GM18861 (cell line): ENCODE data around the gene MVB12B.

Experiments used
- ATAC-seq: cut with Tn5 transposase; IDR thresholded peaks from one replicate; pipeline ENCODE4 v1.9.1; 2021; ENCODE audit not compliant: unreplicated experiment

The MVB12B gene

DNA sequence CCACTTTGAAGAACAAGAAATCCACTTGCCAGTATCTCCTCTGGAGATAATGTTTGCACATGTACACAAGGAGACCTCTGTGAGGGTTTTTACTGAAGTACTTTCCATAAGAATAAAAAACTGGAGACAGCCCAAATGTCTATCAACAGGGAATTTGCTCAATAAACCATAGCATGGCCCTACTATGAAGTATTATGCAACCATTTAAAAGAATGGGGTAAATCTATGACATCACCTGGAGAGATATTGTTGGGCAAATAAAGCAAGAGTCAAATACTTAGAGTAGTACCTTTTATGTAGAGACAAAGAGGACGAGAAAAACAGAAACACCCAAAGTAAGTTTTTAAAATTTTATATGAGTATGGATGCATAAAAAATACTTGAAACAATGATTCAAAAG, 23.9 kb upstream of the MVB12B start:
- ATAC-seq, result no peak

GRCh38 chr9:126303488-126303887, 23.1 kb upstream of the MVB12B start:
- ATAC-seq, result no peak

DNA sequence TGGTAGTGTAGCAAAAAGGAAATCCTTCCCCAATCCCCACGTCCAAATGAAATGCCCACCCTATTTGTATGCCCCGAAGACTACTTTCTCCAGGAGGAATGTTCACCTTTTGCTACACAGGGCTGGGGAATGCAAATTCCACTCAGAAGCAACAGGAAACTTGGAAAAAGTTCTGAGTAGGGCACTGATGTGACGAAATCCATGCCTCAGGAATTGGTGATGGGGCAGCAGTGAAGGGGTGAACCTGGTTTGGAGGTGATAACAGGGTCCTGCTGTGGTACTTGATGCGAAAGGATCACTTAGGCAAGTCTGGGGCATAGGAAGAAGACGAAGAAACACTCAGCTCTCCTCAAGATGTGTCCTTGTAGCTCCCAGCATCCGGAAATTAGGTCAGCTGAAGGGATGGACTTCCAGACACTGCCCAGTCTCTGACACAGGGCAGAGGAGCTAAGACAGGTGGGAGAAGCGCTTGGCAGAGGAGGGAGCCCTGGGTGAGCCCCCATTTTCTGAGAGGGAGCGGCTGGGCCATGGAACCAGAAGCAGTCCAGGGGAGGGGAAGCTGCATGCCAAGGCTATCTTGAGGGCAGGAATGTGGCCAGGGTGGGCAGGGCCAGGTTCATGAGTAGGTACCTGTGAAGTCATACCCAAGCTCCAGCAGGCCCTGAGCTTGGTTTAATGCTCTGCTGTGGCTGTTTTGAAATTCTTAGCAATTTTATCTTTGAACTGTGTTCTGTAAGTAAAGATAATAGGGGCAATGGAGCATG, 22.2 kb upstream of the MVB12B start:
- no peak for ATAC-seq

DNA sequence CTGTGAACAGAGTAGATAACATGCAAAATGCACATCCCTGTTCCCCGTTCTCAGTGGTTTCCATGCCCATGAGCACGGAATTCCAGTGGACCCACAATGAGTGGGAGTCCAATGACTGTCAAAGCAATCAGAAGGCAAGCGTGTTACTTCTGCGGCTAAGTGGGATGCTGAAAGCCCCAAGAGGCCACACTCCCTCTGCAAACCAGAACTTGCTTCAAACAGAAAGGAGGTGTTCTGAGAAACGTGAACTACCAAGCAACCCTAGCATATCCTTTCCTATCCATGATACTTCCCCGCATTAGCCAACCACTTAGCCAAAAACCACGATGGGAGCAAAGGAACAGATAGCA, 21.7 kb upstream of the MVB12B start:
- no peak for ATAC-seq

- ATAC-seq, result no peak
Observed at GRCh38 chr9:126306071-126306647, 20.5 kb upstream of the MVB12B start.

GRCh38 chr9:126307322-126308061, 19.1 kb upstream of the MVB12B start:
- no peak for ATAC-seq

GRCh38 chr9:126309427-126310189, 17.0 kb upstream of the MVB12B start:
- no peak for ATAC-seq

DNA sequence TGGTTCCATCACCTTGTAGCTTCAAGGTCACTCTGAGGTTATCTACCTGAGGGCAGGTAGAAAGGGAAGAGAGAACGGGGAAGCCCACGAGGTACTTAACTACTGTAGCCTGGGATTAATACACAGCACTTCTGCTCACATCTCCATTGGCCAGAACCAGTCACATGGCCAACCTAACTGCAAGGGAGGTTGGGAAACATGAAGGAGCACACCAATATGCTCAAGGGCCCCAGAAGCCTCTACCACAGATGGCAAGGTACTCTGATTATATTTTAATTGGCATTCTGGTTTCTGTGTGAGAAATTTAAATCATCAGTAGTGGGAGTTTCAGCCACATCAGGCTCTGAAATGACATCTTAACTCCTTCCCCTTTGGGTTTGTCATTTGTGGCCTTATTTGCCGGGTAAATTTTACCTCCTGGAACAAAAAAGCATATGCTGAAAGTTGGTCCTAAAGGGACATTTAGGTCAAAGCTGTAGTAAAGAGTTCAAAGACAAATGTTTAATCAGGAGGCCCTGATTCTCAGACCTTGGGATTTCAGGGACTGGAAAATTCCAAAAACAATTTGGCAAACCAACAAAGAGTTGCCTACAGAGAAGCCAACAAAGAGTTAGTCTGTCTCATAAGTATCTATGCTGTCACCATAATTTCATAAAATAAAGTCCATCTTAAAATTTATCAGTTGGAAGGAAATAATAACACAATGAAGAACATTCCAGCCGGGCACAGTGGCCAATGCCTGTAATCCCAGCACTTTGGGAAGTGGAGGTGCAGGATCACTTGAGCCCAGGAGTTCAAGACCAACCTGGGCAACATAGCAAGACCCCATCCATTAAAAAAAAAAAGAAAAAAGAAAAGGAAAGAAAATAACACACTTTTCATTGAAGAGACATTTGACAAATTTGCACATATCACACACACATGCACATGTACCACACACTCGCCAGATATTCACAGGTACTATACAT, 13.8 kb upstream of the MVB12B start:
- no peak for ATAC-seq

DNA sequence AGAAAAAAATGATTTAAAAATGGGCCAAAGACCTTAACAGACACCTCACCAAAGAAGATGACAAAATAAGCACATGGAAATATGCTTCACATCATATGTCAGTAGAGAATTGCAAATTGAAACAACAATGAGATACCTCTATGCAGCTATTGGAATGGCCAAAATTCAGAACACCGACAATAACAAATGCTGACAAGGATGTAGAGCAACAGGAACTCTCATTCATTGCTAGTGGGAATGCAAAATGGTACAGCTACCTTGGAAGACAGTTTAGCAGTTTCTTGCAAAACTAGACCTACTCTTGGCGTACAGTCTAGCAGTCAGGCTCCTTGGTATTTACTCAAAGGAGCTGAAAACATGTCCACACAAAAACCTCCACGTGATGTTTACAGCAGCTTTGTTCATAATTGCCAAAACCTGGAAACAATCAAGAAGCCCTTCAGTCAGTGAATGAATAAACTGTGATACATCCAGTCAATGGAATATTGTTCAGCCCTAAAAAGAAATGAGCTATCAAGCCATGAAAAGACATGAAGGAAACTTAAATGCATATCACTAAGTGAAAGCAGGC, 10.5 kb upstream of the MVB12B start:
- ATAC-seq, result no peak

- ATAC-seq, result no peak
Observed at GRCh38 chr9:126317513-126317912, 9.1 kb upstream of the MVB12B start.

GRCh38 chr9:126318858-126319257, 7.8 kb upstream of the MVB12B start:
- ATAC-seq, result no peak

DNA sequence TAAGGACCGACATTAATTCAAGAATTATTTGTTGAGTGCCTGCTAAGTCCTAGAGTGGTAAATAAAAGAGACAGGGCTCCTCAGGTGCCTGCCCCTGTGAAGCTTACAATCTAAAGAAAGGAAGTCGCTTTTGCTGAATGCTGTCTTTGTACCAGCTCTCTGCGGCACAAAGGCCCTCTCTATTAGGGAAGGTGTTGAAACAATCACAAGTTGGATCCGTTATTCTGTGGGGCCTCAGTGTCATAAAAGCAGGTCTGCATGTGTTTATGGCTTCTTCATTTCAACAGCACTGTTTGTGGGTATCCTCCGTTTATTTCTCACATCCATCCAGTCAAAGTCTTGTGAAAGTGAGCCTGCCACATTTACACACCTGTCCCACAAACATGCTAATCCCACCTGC, 7.0 kb upstream of the MVB12B start:
- no peak for ATAC-seq

DNA sequence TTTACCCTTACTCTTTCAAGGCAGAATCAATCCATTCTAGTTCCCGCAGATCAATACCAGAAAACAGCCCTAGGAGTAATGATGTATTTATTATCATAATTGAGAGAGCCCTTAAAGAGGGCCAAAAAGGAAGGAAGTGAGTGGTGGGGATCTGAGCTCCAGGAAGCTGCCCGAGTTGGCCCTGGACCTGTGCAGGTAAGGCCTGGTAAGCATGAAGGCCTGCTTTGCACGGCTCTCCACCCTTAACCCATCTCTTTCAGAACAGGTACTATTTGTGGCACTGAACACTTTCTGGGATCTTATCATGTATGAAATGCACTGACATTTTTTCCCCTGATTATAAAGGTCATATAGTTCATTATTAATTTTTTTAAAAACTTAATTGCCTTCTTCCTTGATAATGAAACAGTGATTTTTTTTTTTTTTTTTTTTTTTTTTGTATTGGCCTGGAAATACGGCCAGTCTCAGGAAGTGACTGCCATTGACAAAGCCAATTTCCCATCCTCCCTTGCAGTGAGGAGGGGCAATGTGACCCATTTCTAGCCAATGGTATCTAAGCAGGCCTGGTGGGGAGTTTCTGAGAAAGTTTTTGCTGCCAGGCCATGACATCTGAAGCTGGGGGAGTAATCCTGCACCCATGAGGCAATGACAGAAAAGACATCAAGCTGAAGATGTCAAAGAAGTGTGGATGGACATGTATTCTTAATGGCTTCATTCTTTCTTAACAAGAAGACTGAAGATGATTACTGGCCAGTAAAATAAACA, 6.3 kb upstream of the MVB12B start:
- ATAC-seq, result no peak

- ATAC-seq, result no peak
Observed at GRCh38 chr9:126321742-126322141, 4.9 kb upstream of the MVB12B start.

GRCh38 chr9:126325821-126326220, 808 bp upstream of the MVB12B start:
- ATAC-seq, result no peak

DNA sequence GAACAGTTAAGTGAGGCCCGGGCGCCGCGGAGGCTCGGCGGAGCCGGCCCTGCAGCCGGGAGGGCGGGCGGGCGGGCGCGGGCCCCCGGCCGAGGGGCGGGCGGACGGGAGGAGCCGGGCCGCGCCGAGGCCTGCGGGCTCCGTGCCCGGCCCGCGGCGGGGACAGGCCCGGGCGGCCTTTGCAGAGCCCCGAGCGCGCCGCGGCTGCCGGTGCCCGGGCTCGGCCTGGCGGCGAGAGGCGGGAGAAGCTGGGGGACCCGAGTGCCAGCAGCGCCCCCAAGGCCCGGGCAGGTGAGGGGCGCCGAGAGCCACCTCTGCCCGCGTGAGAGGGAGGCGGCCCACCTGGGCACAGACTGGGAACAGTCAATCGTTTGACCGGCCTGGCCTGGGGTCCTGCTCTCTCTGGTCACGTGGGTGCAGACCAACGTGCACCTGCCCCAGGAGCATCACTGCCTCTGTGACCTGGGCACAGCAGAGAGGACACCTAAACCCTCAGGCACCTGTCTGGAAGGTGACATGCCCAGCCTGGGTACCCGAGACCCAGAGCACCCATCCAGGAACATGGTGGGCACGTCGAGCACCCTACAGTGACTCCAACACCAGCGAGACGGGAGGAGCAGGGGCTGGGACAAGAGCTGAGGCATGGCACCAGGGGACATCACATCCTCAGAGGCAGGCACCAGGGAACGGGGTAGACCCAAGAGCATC, 531 bp downstream of the MVB12B start:
- no peak for ATAC-seq

- no peak for ATAC-seq
Observed at GRCh38 chr9:126327714-126328185, 1.1 kb downstream of the MVB12B start.

DNA sequence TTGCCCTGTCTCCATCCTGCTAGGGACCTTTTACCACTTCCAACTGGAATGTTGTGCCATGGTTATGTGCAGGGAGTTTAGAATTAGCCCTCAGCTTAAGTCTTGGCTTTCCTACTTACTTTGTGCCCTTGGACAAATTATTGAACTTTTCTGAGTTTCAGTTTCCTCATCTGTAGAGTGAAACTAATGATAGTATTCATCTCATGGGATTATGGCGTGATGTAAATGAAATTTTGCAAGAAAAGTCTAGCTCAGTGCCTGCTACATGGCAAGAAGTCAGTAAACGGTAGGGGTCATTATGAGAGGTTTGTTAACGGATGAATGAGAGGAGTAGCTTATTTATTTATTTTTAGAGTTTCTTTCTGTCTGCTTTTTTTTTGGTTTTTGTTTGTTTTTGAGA, 1.8 kb downstream of the MVB12B start:
- no peak for ATAC-seq
